T47D (cell line): ENCODE measurements around the gene AMER3.
"Not testable (repeated sequence)": the region's sequence is repeated elsewhere in the genome, so short reads cannot be mapped to it uniquely, and the experiment has no call there.

Source experiments
- DNase-seq, 2 experiments: peaks; one replicate each; pipeline versions ENCODE4 v3.0.0 to v3.0.0-alpha.2; 2011 to 2012; ENCODE audit warnings: low read depth in 1 of 2, low spot score in 1 of 2
- JUND ChIP-seq: IDR thresholded peaks from 2 replicates; pipeline ENCODE4 v1.6.1; 2012; ENCODE audit warnings: low read depth
- in situ Hi-C: cut with HindIII; loops from 2 replicates; pipeline ENCODE4 v1.10.0; 2016; ENCODE audit warnings: low sequenced_read_pairs, low pct_unique_long_range_greater_than_20kb

Gene AMER3, protein sequence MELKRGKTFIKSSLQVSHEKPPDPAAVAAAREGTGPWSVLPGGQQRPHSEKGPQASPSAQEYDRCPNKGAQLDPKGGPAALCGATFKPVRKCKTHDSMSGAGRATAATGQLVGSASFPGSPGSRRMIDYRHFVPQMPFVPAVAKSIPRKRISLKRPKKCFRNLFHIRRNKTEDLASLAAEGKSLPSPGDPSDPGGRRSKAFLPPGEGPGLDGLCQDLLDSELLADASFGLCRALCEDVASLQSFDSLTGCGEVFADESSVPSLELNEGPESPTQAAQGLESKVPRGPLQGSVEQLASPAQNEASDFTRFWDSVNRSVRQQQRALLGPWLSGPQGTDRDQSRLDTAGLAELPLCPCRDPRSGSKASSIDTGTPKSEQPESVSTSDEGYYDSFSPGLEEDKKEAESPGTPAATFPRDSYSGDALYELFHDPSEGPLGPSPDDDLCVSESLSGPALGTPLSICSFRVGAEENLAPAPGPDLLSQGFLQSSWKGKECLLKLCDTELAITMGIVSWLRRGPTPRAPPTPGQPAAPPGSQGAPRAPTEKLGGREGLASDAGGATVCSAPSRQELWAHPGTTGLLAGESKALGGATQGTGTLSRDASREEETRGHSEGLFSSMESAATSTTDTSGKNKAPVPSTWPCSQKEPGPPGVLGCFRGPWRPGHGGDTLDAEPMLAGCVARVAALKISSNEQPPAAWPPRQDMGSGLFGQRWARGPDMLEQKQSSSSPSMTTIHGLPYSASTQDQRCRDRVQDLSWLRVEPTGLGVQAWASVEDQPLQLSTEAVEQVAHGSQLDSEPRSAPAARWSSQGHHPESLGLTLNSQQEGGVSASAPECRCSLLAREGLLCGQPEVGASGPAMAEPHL

DNA sequence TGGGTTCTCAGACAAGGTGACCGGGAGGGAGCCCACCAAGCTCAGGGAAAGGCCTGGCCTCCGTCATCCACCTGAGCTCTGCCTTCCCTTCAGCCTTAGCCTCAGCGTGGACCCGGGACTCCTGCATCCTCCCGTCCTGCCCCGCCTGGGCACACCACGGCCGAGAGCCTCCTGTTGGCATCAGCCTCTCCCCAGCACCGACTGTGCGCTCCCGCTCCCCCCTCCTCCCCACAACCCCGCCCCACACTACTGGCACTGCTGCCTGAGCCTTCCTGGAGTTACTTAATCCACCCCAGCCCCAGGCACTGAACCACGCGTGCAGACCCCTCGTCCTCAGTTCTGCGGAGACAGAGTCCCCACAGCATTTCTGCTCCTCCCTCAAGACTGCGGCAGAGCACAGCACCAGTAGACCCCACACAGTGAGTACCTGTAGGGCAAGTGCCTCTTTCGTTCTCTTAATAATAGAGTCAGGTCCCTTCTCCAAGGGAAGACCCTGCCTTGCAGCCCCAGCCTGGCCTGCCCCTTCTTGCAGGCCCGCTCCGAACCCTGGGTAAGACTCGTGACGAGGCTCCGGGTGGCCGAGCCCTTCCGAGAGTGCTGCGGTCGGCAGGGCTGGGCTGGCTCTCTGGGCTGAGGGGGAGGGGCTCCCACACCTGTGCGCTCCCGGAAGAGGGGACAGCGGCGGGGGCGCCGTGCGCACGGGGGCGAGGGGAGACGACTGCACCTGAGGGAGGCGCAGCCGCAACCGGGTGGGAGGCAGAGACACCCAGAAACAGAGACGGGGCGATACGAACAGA is at the start of gene AMER3:
Gene AMER3, plus strand, starts transcription at position 285 of the 797 bp plus-strand sequence. CDS start 6,533 bp downstream, outside the sequence.
- in situ Hi-C loops: no loop called here
- no peak for TF ChIP-seq JUND
- no peak for DNase-seq

DNA sequence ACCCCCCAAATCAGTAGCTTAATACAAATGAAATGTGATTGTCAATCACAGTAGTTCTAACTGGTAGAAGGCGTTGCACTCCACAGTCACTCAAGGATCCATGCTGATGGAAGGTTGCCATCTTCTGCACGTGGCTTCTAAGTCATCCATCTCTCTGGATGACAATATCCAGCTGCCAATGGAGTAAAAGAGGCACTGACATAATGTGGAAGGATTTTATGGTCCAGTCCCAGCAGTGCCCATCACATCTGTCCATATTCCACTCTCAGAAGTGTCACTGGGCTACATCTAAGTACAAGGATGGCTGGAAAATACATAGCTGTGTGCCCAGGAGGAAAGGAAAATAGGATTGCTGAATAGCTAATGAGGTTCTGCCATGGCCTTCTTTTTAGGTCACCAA is 40.5 kb upstream of the AMER3 start:
- in situ Hi-C loops, DNase-seq: not testable (repeated sequence)

DNA sequence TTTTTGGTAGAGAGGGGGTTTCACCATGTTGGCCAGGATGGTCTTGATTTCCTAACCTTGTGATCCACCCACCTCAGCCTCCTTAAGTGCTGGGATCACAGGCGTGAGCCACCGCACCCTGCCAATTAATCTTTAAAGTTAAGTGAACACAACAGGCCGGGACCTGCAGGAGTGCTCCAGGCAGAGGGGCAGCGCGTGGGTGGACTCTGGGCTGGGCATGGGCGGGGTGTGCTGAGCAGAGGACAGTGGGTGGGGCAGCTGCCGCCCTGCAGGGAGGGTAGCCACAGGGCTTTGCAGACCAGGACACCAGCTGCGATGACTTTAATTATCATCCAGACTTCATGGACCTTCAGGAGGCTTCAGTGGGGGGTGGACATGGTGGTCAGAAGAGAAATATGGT is 35.3 kb upstream of the AMER3 start:
- TF ChIP-seq JUND: no peak
- in situ Hi-C loops: no loop called here
- DNase-seq: no peak

DNA sequence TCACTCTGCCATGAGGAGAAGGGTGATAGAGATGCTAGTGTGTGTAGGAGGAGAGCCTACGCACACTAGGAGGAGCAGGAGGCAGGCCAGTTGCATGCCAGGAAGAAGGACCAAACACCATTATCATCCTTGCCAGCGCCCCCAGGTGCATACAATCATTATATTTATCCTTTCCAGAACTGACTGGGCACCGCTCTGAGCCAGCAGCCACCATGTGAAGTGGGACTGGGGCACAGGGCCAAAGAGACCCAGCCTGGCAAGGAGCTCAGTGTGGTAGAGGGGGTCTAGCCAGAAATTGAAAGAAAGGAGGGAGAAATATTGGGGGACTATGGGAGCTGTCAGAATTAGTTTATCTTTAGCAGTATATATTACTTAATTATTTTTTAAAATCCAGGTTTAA is 34.8 kb upstream of the AMER3 start:
- no peak for TF ChIP-seq JUND
- in situ Hi-C loops: no loop called here
- no peak for DNase-seq

DNA sequence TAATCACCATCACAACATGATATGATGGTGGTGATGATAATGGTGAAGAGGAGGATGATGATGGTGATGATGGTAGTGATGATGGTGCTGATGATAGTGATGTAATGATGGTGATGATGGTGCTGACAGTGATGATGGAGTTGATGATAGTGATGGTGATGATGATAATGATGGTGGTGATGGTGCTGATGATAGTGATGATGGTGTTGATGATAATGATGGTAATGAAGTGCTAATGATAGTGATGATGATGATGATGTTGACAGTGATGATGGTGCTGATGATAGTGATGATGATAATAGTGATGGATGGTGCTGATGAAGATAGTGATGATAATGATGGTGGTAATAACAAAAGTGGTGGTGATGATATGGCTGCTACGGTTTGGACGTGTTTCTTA is 30.9 kb upstream of the AMER3 start:
- DNase-seq: no peak
- in situ Hi-C loops: no loop called here
- no peak for TF ChIP-seq JUND

DNA sequence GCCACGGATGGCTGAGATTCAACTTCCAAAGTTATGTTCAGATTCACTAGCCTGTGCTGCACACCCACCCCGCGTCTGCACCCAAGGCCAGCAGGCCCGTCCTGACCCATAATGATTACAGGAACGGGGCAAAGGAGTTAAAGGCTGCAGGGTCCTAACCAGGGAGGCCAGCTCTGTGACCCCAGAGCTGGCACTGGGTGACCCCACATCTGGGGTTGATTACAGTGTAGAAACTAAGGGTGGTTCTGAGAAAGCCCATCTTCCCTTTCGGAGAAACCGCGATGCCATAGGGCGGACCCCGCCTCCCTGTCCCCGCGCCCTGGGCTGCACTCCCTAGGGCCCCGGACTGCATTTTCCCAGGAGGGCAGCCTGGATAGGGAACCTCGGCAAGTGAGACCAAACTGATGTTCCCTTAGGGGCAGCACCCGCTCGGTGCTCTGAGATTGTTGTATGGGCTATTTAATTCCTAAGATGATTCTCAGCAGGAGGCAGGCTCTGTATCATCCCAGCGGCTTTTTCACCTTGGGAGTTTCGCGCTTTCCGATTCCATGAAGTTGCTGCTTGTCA is 28.6 kb upstream of the AMER3 start:
- in situ Hi-C loops: no loop called here
- no peak for TF ChIP-seq JUND
- no peak for DNase-seq

DNA sequence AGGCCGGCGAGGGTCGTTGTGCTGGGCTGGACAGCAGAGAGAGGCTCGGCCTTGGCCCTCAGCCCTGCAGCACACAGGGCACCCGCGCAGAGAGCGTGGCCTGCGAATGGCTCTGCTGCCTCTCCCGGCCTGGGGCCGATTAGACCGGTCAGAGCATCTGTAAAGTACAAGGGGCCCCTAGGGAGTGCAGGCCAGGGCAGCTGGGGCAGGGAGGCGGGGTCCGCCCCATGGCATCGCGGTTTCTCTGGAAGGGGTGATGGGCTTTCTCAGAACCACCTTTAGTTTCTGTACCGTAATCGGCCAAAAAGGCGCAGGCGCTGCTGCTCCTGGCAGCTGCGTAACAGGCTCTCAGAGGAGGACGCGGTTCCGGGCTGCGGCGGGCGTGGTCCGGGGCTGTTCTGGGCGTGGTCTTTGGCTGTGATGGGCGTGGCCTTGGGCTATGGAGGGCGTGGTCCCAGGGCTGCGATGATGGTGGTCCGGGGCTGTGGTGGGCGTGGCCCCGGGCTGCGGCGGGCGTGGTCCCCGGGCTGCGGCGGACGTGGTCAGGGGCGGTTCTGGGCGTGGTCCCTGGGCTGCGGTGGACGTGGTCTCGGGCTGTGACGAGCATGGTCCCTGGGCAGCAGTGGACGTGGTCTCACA is 27.9 kb upstream of the AMER3 start:
- in situ Hi-C loops: no loop called here
- no peak for TF ChIP-seq JUND
- no peak for DNase-seq

DNA sequence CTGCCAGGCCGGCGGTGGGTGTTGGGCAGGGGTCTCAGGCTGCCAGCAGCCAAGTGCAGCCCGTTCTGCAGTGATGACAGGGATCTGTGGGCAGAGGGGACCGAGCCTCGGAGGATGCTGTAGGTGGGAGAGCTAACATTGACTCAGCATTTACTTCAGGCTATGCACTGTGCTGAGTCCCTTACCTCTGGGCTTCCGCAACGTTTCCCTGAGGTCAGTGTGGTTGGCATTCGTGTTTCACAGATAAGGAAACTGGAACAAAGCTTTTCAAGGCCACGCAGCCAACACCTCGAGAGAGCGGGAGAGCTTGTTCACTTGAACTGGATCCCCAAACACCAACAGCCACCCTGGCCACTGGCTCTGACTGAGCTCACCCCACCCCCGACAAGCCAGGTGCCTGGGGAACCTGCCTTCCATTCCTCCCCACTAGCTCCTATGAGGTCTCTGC is 27.3 kb upstream of the AMER3 start:
- no peak for DNase-seq

DNA sequence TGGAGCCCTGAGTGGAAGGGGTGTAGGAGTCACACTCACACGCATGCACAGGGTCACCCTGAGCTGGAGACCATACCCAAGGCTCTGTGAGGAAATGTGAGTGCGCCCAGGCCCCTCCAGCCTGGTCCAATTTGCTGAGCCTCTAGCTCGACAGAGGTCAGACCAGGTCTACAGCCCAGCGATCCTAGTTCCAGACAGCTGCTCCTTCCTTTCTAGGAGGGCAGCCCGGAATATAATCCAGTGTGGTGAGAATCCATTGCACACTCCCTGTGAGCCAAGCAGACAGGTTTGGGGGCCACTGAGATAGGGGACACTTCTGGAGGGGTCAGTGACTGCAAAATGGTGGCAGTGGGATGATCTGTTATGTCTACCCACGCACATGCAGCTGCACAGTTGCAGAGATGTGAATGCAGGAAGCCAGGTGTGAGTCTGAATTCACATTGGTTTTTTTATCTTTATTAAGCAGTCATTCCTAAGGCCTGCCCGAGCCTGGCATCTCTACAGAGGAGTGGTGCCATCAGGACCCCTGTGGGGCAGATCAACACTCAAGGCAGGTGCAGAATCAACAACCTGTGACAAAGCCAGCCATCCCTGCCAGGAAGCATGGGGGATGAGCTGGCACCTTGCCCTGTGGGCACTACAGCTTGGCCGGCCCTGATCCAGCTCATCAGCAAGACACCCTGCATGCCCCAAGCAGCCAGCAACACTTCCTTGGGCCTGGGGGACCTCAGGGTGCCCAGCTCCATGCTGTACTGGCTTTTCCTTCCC is 26.6 kb upstream of the AMER3 start, which contains the start of gene GPR148:
Gene GPR148, plus strand, starts transcription at position 522 of the 768 bp plus-strand sequence. Its CDS starts 82 bp downstream, at position 604.
- no peak for TF ChIP-seq JUND
- in situ Hi-C loops: no loop called here
- DNase-seq: no peak

More for the DNA sequence above, 27.3 kb upstream of the AMER3 start:
- TF ChIP-seq JUND: no peak
- in situ Hi-C loops: no loop called here

DNA sequence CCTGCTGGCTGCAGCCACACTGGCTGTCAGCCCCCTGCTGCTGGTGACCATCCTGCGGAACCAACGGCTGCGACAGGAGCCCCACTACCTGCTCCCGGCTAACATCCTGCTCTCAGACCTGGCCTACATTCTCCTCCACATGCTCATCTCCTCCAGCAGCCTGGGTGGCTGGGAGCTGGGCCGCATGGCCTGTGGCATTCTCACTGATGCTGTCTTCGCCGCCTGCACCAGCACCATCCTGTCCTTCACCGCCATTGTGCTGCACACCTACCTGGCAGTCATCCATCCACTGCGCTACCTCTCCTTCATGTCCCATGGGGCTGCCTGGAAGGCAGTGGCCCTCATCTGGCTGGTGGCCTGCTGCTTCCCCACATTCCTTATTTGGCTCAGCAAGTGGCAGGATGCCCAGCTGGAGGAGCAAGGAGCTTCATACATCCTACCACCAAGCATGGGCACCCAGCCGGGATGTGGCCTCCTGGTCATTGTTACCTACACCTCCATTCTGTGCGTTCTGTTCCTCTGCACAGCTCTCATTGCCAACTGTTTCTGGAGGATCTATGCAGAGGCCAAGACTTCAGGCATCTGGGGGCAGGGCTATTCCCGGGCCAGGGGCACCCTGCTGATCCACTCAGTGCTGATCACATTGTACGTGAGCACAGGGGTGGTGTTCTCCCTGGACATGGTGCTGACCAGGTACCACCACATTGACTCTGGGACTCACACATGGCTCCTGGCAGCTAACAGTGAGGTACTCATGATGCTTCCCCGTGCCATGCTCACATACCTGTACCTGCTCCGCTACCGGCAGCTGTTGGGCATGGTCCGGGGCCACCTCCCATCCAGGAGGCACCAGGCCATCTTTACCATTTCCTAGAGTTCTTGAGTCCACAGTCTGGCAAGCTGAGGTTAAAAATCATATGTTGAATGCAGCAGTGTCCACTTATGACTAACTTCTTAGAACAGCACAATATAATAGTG is 25.7 kb upstream of the AMER3 start:
- no peak for DNase-seq
- no peak for TF ChIP-seq JUND
- in situ Hi-C loops: no loop called here

DNA sequence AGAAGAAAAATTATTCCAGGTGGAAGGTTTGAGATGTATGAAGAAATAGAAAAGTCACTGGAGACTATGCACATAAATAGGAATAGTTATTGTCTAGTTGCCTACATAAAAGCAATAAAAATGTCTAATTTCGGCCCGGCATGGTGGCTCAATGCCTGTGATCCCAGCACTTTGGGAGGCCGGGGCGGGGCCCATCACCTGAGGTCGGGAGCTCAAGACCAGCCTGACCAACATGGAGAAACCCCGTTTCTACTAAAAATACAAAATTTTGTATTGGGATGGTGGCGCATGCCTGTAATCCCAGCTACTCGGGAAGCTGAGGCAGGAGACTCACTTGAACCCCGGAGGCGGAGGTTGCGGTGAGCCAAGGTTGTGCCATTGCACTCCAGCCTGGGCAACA is 23.1 kb upstream of the AMER3 start:
- DNase-seq, in situ Hi-C loops: not testable (repeated sequence)
